PC-9 (cell line): Measurements from ENCODE around the gene ENAH.

Source experiments
- CTCF ChIP-seq: fragments of 200-600 bp; sonication (generic); conservative IDR thresholded peaks from 2 replicates; pipeline ENCODE4 v1.6.1; 2017; ENCODE audit warnings: mixed run types, antibody characterized with exemption, mild to moderate bottlenecking, moderate library complexity
- EZH2 ChIP-seq: fragments of 200-600 bp; sonication (generic); IDR thresholded peaks from 2 replicates; pipeline ENCODE4 v1.8.0; 2017; ENCODE audit warnings: antibody characterized with exemption, low read depth

- TF ChIP-seq CTCF: no peak
- TF ChIP-seq EZH2: no peak
Measured at GRCh38 chr1:225486856-225487255, 166.1 kb downstream of the ENAH start.
